H1 (cell line): ENCODE data around the gene TCEA3. TPM values are rescaled to one million over a fixed set of nuclear protein-coding genes. Genes with fewer than 3 reads are reported as not detected.

Experiments used
- CTCF ChIA-PET: fragments of 300-600 bp; sonication (Branson Sonifier 250); formaldehyde crosslinking; loops from one replicate; lab custom pipeline; 2021; ENCODE audit not compliant: partially characterized antibody; lab: Charles Lee
- POLR2A ChIA-PET: fragments of 300-600 bp; sonication (Branson Sonifier 250); formaldehyde crosslinking; loops from one replicate; lab custom pipeline; 2021; ENCODE audit warnings: inconsistent platforms; ENCODE audit not compliant: partially characterized antibody; lab: Charles Lee
- DNase-seq, 2 experiments: peaks; one replicate each; pipeline versions ENCODE4 v3.0.0 to v3.0.0-alpha.2; 2010 to 2022; ENCODE audit warnings: low spot score in 2 of 2, low read depth in 1 of 2, mixed read lengths in 1 of 2
- FAIRE-seq: peaks from 2 replicates; lab custom pipeline; 2011; peaks lifted over from hg19 to GRCh38; lab: Jason Lieb, UNC
- H2AFZ ChIP-seq: 2 replicates; pipeline ENCODE4 v1.8.1; 2012; ENCODE audit warnings: low read length, inconsistent platforms
- H2AK5ac ChIP-seq: 2 replicates; pipeline ENCODE4 v1.6.1; 2013; ENCODE audit warnings: low read depth, low read length
- H2BK120ac ChIP-seq: replicated peaks from 2 replicates; pipeline ENCODE3; 2013; ENCODE audit warnings: low read depth, low read length, inconsistent platforms
- H2BK12ac ChIP-seq: 2 replicates; pipeline ENCODE4 v1.6.1; 2013; ENCODE audit warnings: low read depth, low read length
- H2BK15ac ChIP-seq: 2 replicates; pipeline ENCODE4 v1.6.1; 2013; ENCODE audit warnings: low read length
- H2BK20ac ChIP-seq: 2 replicates; pipeline ENCODE4 v1.6.1; 2013; ENCODE audit warnings: low read length
- H2BK5ac ChIP-seq: 2 replicates; pipeline ENCODE4 v1.6.1; 2013; ENCODE audit warnings: low read depth, low read length
- H3K14ac ChIP-seq: 2 replicates; pipeline ENCODE4 v1.6.1; 2013; ENCODE audit warnings: inconsistent platforms; ENCODE audit not compliant: insufficient read length
- H3K18ac ChIP-seq: 2 replicates; pipeline ENCODE4 v1.6.1; 2013; ENCODE audit warnings: low read length; ENCODE audit errors: extremely low read depth
- H3K23ac ChIP-seq: 2 replicates; pipeline ENCODE4 v1.6.1; 2013; ENCODE audit warnings: inconsistent platforms; ENCODE audit not compliant: insufficient read length
- H3K23me2 ChIP-seq: 2 replicates; pipeline ENCODE4 v1.6.1; 2013; ENCODE audit warnings: low read depth, low read length
- H3K27ac ChIP-seq: 2 replicates; pipeline ENCODE4 v1.6.1; 2011; ENCODE audit warnings: low read depth, low read length, inconsistent platforms
- H3K27me3 ChIP-seq, 4 experiments: replicated peaks in 1 of 4; 1 replicate in 1 of 4; 2 replicates in 3 of 4; pipeline versions ENCODE4 v1.6.1 to v1.8.1; 2011 to 2013; ENCODE audit warnings: low read length in 3 of 4, mild to moderate bottlenecking in 3 of 4, inconsistent platforms in 2 of 4, mixed read lengths in 2 of 4, moderate library complexity in 1 of 4; ENCODE audit not compliant: control insufficient read depth in 3 of 4, insufficient read depth in 3 of 4; ENCODE audit errors: extremely low read depth in 1 of 4
- H3K36me3 ChIP-seq, 4 experiments: 2 replicates each; pipeline versions ENCODE4 v1.6.1 to v1.8.1; 2011 to 2013; ENCODE audit warnings: mild to moderate bottlenecking in 4 of 4, low read length in 3 of 4, moderate library complexity in 2 of 4, control low read depth in 1 of 4, inconsistent platforms in 1 of 4; ENCODE audit not compliant: insufficient read depth in 4 of 4, control insufficient read depth in 2 of 4
- H3K4ac ChIP-seq: replicated peaks from 2 replicates; pipeline ENCODE3; 2013; ENCODE audit warnings: low read length, low read depth, mixed read lengths, inconsistent platforms; ENCODE audit not compliant: insufficient read length
- H3K4me1 ChIP-seq, 4 experiments: replicated peaks in 1 of 4; 1 replicate in 1 of 4; 2 replicates in 3 of 4; pipeline versions ENCODE4 v1.6.1 to v1.8.1; 2011 to 2013; ENCODE audit warnings: low read length in 3 of 4, inconsistent platforms in 2 of 4, mixed read lengths in 1 of 4; ENCODE audit not compliant: insufficient read depth in 4 of 4, control insufficient read depth in 3 of 4
- H3K4me2 ChIP-seq, 2 experiments: 2 replicates each; pipeline versions ENCODE4 v1.6.1 to v1.8.1; 2011 to 2013; ENCODE audit warnings: low read depth in 2 of 2, low read length in 2 of 2, control low read depth in 1 of 2, inconsistent platforms in 1 of 2, mild to moderate bottlenecking in 1 of 2; ENCODE audit not compliant: insufficient read depth in 1 of 2
- H3K4me3 ChIP-seq, 4 experiments: fragments of 200-600, 300-600 bp in 1 of 4; sonication (generic), shearing (Covaris generic), sonication (Bioruptor Twin) in 1 of 4; 2 replicates each; pipeline versions ENCODE4 v1.5.1 to v1.8.1; 2011 to 2016; ENCODE audit warnings: low read length in 4 of 4, low read depth in 3 of 4, control low read depth in 2 of 4, inconsistent platforms in 2 of 4, mild to moderate bottlenecking in 2 of 4, mixed read lengths in 1 of 4, moderate library complexity in 1 of 4; ENCODE audit not compliant: insufficient read depth in 2 of 4; ENCODE audit errors: extremely low read depth in 1 of 4
- H3K56ac ChIP-seq: replicated peaks from 2 replicates; pipeline ENCODE3; 2013; ENCODE audit warnings: low read depth, mild to moderate bottlenecking, mixed read lengths, low read length, inconsistent platforms; ENCODE audit not compliant: insufficient read length
- H3K79me1 ChIP-seq: 2 replicates; pipeline ENCODE4 v1.6.1; 2013; ENCODE audit warnings: low read depth, low read length, control low read depth
- H3K79me2 ChIP-seq, 2 experiments: 2 replicates each; pipeline versions ENCODE4 v1.6.1 to v1.8.1; 2012 to 2013; ENCODE audit warnings: low read length in 2 of 2, mild to moderate bottlenecking in 2 of 2, inconsistent platforms in 1 of 2; ENCODE audit not compliant: insufficient read depth in 2 of 2, control insufficient read depth in 1 of 2
- H3K9ac ChIP-seq, 4 experiments: replicated peaks in 1 of 4; 1 replicate in 1 of 4; 2 replicates in 3 of 4; pipeline versions ENCODE4 v1.6.1 to v1.8.1; 2011 to 2013; ENCODE audit warnings: low read depth in 3 of 4, low read length in 3 of 4, control low read depth in 2 of 4, mild to moderate bottlenecking in 2 of 4, moderate library complexity in 2 of 4, inconsistent platforms in 1 of 4; ENCODE audit errors: extremely low read depth in 1 of 4
- H3K9me3 ChIP-seq, 2 experiments: 2 replicates each; pipeline versions ENCODE4 v1.6.1 to v1.8.1; 2012 to 2013; ENCODE audit warnings: mild to moderate bottlenecking in 2 of 2, moderate library complexity in 2 of 2, control low read depth in 1 of 2, inconsistent platforms in 1 of 2, low read depth in 1 of 2, low read length in 1 of 2, mixed read lengths in 1 of 2; ENCODE audit not compliant: insufficient read depth in 2 of 2
- H4K20me1 ChIP-seq, 2 experiments: replicated peaks in 1 of 2; 2 replicates each; pipeline versions ENCODE3 to v1.8.1; 2011 to 2013; ENCODE audit warnings: inconsistent platforms in 2 of 2, low read length in 2 of 2, mild to moderate bottlenecking in 1 of 2; ENCODE audit not compliant: insufficient read depth in 2 of 2, control insufficient read depth in 1 of 2
- H4K5ac ChIP-seq: 2 replicates; pipeline ENCODE4 v1.6.1; 2013; ENCODE audit warnings: low read length, low read depth, mixed read lengths, inconsistent platforms; ENCODE audit not compliant: insufficient read length
- H4K8ac ChIP-seq: 2 replicates; pipeline ENCODE4 v1.8.0; 2013; ENCODE audit warnings: mild to moderate bottlenecking, moderate library complexity, low read length, inconsistent platforms; ENCODE audit not compliant: insufficient read depth; ENCODE audit errors: extremely low read depth
- H4K91ac ChIP-seq: replicated peaks from 2 replicates; pipeline ENCODE3; 2013; ENCODE audit warnings: low read length, mixed read lengths, inconsistent platforms; ENCODE audit not compliant: insufficient read length
- CEBPB ChIP-seq: IDR thresholded peaks from 2 replicates; pipeline ENCODE4 v1.6.1; 2012; ENCODE audit warnings: low read depth, low read length
- GTF2F1 ChIP-seq: IDR thresholded peaks from 2 replicates; pipeline ENCODE4 v1.6.1; 2012; ENCODE audit warnings: low read depth, low read length, improper control_type of control experiment, borderline replicate concordance
- HDAC6 ChIP-seq: IDR thresholded peaks from one replicate; pipeline ENCODE4 v1.7.1; 2012; ENCODE audit warnings: low read depth, mild to moderate bottlenecking, inconsistent platforms, low read length, moderate library complexity
- JUN ChIP-seq: IDR thresholded peaks from 2 replicates; pipeline ENCODE4 v1.6.1; 2011; ENCODE audit warnings: low read depth, mild to moderate bottlenecking, improper control_type of control experiment, low read length
- SIRT6 ChIP-seq: IDR thresholded peaks from one replicate; pipeline ENCODE4 v1.7.1; 2012; ENCODE audit warnings: low read length, inconsistent platforms
- SP4 ChIP-seq: IDR thresholded peaks from 2 replicates; pipeline ENCODE4 v1.6.1; 2012; ENCODE audit warnings: low read length, inconsistent platforms
- SUZ12 ChIP-seq: fragments of 200-600 bp; sonication (generic); IDR thresholded peaks from 2 replicates; pipeline ENCODE4 v1.6.1; 2012; ENCODE audit warnings: mild to moderate bottlenecking, inconsistent platforms, low read length, moderate library complexity, mixed read lengths
- YY1 ChIP-seq: IDR thresholded peaks from 2 replicates; pipeline ENCODE4 v1.6.1; 2011; ENCODE audit warnings: low read depth, mild to moderate bottlenecking, low read length
- WGBS, 2 experiments: shearing (Covaris generic) in 1 of 2; methylation state at CpG; one replicate each; pipeline versions ENCODE4 v1.1.6 to v1.1.7; 2013 to 2015; ENCODE audit warnings: low lambda C conversion rate in 2 of 2, mixed read lengths in 2 of 2, inconsistent platforms in 1 of 2, low coverage in 1 of 2, missing lambda C conversion rate in 1 of 2; ENCODE audit not compliant: insufficient replicate concordance in 2 of 2, insufficient coverage in 1 of 2, insufficient read length in 1 of 2; ENCODE audit errors: extremely low coverage in 1 of 2, missing lambda C conversion rate in 1 of 2; 5-methylcytosine and 5-hydroxymethylcytosine counted together
- polyA plus RNA-seq, 7 experiments: library from polyadenylated mRNA; depleted of rRNA in 3 of 7; stranded (reverse) in 5 of 7; unstranded in 2 of 7; fragments of >200 nt in 5 of 7; fragments of 200-250 nt in 2 of 7; gene quantifications; 1 replicate in 5 of 7; 2 replicates in 1 of 7; 4 replicates in 1 of 7; pipeline versions ENCODE4 v1.2.1 to v1.2.3, GENCODE V29; 2011 to 2013; ENCODE audit warnings: missing spikeins in 2 of 7, mixed read lengths in 2 of 7
- total RNA-seq: library from RNA; stranded (reverse); fragmentation: NEBNext Ultra II Directional; extraction: Animal tissue kit (Norgen Biotek cat#: 25700); gene quantifications from 2 replicates; pipeline ENCODE4 v1.2.1, GENCODE V29; 2021

The TCEA3 gene
- total and polyA plus RNA-seq, 2 of the 8 experiments (the other 6 are each of a cell fraction or from before 2014, with no cell fraction given): 0.08 TPM; not detected in 1

GRCh38 chr1:23383577-23384311 lies 40.8 kb downstream of the TCEA3 start:
- no peak overlapping the region for H2BK120ac ChIP-seq
- WGBS, 2 experiments: 75% methylated on average over 8 of the region's 8 CpGs; no CpG with 5 or more reads in 1 of the 2 experiments
- 0 out of 2 replicates have a peak, but pooled peaks have one; percentile 25 for TF ChIP-seq SUZ12
- no peak for TF ChIP-seq YY1
- TF ChIP-seq HDAC6: no peak
- TF ChIP-seq CEBPB: no peak
- no peak for TF ChIP-seq JUN
- TF ChIP-seq SIRT6: no peak
- no peak for TF ChIP-seq SP4
- no peak for TF ChIP-seq GTF2F1
- no peaks in the 10 kb centered on the region for H3K79me2 ChIP-seq
- no peak overlapping the region for H3K4me3 ChIP-seq
- ChIA-PET CTCF (no interaction called here), POLR2A (no interaction called here)
- no peaks in the 10 kb centered on the region for H3K36me3 ChIP-seq
- no peaks in the 10 kb centered on the region for H3K9me3 ChIP-seq
- H4K20me1 ChIP-seq: peaks cover 2 to 6% of the 10 kb centered on the region in 2 experiments
- no peak overlapping the region for H2AK5ac ChIP-seq
- H4K5ac ChIP-seq: no peak overlapping the region
- H4K8ac ChIP-seq: no peak overlapping the region
- H2BK5ac ChIP-seq: no peak overlapping the region
- no peak overlapping the region for H4K91ac ChIP-seq
- H3K56ac ChIP-seq: no peak overlapping the region
- H2BK15ac ChIP-seq: no peak overlapping the region
- no peak overlapping the region for H3K14ac ChIP-seq
- no peak overlapping the region for H3K9ac ChIP-seq
- no peaks in the 10 kb centered on the region for H3K79me1 ChIP-seq
- DNase-seq (no peak), FAIRE-seq (no peak)
- no peak overlapping the region for H2BK12ac ChIP-seq
- no peak overlapping the region for H2AFZ ChIP-seq
- H3K27me3 ChIP-seq: peaks cover 16 to 77% (median 57%) of the 10 kb centered on the region in 4 experiments
- no peak overlapping the region for H3K4me2 ChIP-seq
- no peak overlapping the region for H3K18ac ChIP-seq
- no peaks in the 10 kb centered on the region for H3K23me2 ChIP-seq
- no peaks in the 10 kb centered on the region for H3K4me1 ChIP-seq
- no peak overlapping the region for H3K4ac ChIP-seq
- H3K27ac ChIP-seq: no peak overlapping the region
- no peak overlapping the region for H3K23ac ChIP-seq
- no peak overlapping the region for H2BK20ac ChIP-seq
